ENCODE measurements around the gene CORO7.

DNA sequence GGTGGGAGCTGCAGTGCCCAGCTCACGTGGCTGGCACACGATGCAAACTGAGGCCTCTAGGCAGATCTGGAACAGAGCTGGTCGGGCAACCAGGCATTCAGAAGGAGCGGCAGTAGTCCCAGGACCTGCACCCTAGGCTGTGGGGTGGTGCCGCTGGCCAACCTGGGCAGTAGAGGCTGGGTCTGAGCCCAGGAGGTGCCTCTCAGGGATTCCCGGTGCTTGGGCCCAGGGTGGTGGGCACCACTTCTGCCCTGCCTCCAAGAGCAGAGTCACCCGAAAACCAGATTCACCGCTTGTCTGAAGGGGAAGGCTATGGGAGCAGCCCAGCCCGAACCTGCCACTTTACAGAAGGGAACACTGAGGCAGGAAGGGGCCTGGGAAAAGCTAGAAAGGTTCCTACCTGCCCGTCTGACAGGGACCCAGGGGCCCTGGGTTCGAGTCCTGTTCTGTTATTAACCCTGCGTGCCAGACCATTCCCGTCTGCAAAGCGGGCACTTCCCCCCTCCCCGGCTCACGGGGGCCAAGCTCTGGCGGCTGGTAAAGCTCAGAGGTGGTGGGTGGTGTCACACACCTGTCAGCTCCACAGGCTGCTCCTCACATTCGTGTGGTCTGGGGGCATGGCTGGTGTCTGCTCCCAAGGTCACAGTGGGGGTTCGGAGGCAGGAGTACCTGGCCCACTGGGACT is 83.6 kb downstream of the CORO7 start:
- TF ChIP-seq, protein P1, sequence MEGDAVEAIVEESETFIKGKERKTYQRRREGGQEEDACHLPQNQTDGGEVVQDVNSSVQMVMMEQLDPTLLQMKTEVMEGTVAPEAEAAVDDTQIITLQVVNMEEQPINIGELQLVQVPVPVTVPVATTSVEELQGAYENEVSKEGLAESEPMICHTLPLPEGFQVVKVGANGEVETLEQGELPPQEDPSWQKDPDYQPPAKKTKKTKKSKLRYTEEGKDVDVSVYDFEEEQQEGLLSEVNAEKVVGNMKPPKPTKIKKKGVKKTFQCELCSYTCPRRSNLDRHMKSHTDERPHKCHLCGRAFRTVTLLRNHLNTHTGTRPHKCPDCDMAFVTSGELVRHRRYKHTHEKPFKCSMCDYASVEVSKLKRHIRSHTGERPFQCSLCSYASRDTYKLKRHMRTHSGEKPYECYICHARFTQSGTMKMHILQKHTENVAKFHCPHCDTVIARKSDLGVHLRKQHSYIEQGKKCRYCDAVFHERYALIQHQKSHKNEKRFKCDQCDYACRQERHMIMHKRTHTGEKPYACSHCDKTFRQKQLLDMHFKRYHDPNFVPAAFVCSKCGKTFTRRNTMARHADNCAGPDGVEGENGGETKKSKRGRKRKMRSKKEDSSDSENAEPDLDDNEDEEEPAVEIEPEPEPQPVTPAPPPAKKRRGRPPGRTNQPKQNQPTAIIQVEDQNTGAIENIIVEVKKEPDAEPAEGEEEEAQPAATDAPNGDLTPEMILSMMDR (IDR thresholded peaks at IDR 0.05 in 4 of 5, conservative IDR thresholded peaks at IDR 0.05 in 1 of 5): no peak
- no peak for TF ChIP-seq POLR2A (IDR thresholded peaks at IDR 0.05)
